Endothelial cell of umbilical vein (primary cell): ENCODE results near the gene MYO9A.

Source experiments
- POLR2AphosphoS5 ChIP-seq: IDR thresholded peaks from 2 replicates; pipeline ENCODE4 v1.6.1; 2012; ENCODE audit warnings: low read depth, mild to moderate bottlenecking, control low read depth, low read length, moderate library complexity; ENCODE audit not compliant: insufficient read depth
- TF ChIP-seq, protein P1 (sequence below), 2 donors: IDR thresholded peaks; 1 replicate in 1 of 2; 2 replicates in 1 of 2; pipeline ENCODE4 v1.5.1; 2011; ENCODE audit warnings: low read length in 2 of 2, mild to moderate bottlenecking in 2 of 2, moderate library complexity in 2 of 2, control low read depth in 1 of 2, inconsistent platforms in 1 of 2, low read depth in 1 of 2; ENCODE audit not compliant: insufficient read depth in 1 of 2; ENCODE audit errors: extremely low read depth in 1 of 2

DNA sequence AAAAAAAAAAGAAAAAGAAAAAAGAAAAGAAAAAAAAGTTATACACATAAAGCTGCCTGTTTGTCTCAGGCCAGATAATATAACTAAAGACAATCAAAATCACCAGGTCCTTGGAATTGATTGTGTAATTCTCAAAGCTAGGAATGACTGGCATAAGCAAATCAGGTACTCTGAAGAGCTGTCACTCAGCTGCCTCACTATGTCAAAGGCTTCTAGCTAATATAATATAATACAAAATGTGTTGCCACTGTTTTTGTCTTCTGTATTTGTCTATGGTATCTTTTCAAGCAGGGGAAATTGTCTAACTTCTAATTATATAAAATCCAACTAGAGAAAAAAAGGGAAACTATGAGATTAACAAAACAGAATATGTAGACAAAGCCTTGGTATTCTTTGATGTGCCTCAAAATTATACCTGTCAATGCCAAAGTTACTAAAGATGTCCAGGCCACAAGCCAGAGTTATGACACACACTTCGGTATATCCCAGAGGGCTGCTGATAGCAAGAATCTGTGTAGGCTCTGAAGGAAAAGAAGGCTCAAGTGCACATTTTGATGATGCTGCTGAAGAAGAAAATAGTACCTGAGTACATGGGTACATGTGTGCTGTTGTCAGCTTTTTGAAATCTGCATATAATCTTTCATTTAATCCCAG, 344.6 kb downstream of the MYO9A start:
- TF ChIP-seq, protein P1, sequence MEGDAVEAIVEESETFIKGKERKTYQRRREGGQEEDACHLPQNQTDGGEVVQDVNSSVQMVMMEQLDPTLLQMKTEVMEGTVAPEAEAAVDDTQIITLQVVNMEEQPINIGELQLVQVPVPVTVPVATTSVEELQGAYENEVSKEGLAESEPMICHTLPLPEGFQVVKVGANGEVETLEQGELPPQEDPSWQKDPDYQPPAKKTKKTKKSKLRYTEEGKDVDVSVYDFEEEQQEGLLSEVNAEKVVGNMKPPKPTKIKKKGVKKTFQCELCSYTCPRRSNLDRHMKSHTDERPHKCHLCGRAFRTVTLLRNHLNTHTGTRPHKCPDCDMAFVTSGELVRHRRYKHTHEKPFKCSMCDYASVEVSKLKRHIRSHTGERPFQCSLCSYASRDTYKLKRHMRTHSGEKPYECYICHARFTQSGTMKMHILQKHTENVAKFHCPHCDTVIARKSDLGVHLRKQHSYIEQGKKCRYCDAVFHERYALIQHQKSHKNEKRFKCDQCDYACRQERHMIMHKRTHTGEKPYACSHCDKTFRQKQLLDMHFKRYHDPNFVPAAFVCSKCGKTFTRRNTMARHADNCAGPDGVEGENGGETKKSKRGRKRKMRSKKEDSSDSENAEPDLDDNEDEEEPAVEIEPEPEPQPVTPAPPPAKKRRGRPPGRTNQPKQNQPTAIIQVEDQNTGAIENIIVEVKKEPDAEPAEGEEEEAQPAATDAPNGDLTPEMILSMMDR (IDR thresholded peaks at IDR 0.05; ENCODE audit: extremely low read depth in 1 of 2, insufficient read depth in 1 of 2, low read depth in 1 of 2, low read length in 2 of 2), result no peak
- TF ChIP-seq POLR2AphosphoS5, result no peak
